Spinal cord (tissue), 10 donors: Measurements from ENCODE around the gene PCED1A. TPM values are rescaled to one million over a fixed set of nuclear protein-coding genes. Genes with fewer than 3 reads are reported as not detected.
"Not testable (repeated sequence)": the region's sequence is repeated elsewhere in the genome, so short reads cannot be mapped to it uniquely, and the experiment has no call there.

Source experiments
- DNase-seq, 6 donors: peaks; one replicate each; pipeline versions ENCODE4 v3.0.0 to v3.0.0-alpha.2; 2013 to 2015; ENCODE audit warnings: low spot score in 6 of 6, low read depth in 4 of 6
- H3K27ac ChIP-seq: one replicate; pipeline ENCODE4 v1.5.1; 2013; ENCODE audit warnings: low read depth, low read length, control low read depth
- H3K27me3 ChIP-seq: one replicate; pipeline ENCODE4 v1.6.1; 2013; ENCODE audit warnings: low read length; ENCODE audit not compliant: control insufficient read depth, insufficient read depth
- H3K36me3 ChIP-seq: one replicate; pipeline ENCODE4 v1.6.1; 2013; ENCODE audit warnings: low read length; ENCODE audit not compliant: control insufficient read depth, insufficient read depth
- H3K4me1 ChIP-seq: one replicate; pipeline ENCODE4 v1.6.1; 2013; ENCODE audit warnings: low read length; ENCODE audit not compliant: control insufficient read depth, insufficient read depth
- H3K4me3 ChIP-seq: one replicate; pipeline ENCODE4 v1.5.1; 2013; ENCODE audit warnings: low read depth, low read length, control low read depth
- H3K9me3 ChIP-seq: one replicate; pipeline ENCODE4 v1.6.1; 2013; ENCODE audit warnings: low read length; ENCODE audit not compliant: control insufficient read depth, insufficient read depth
- WGBS: methylation state at CpG from one replicate; pipeline ENCODE4 v1.1.5; 2013; ENCODE audit warnings: missing lambda C conversion rate; ENCODE audit not compliant: insufficient coverage; 5-methylcytosine and 5-hydroxymethylcytosine counted together
- polyA plus RNA-seq, 2 donors: library from polyadenylated mRNA; unstranded; fragments of 120-200 nt; gene quantifications; one replicate each; pipeline ENCODE4 v1.2.1, GENCODE V29; 2013; ENCODE audit not compliant: insufficient read length in 2 of 2
- total RNA-seq, 2 donors: library from RNA; depleted of rRNA in 1 of 2; stranded (reverse); fragments of 120-200 nt in 1 of 2; fragments of >200 nt in 1 of 2; gene quantifications; one replicate each; pipeline versions ENCODE4 v1.2.3 to v1.2.4, GENCODE V29; 2013 to 2014
- donor health status: healthy.

Gene PCED1A
- total and polyA plus RNA-seq, 4 donors, result 15.7 to 64.9 (median 52.3) TPM

DNA sequence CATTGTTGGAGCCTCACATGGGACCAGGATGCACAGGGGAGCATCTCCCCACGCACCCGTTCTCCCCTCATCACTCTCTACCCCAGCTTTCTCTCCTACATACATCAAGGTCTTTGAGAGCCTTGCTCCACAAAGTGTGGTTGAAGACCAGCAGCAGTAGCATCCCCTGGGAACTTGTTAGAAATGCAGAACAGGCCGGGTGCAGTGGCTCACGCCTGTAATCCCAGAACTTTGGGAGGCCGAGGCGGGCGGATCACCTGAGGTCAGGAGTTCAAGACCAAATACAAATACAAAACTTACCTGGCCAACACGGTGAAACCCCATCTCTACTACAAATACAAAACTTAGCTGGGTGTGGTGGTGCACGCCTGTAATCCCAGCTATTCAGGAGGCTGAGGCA lies 32.5 kb downstream of the PCED1A start:
- not testable (repeated sequence) for H3K9me3 ChIP-seq, H3K36me3 ChIP-seq, H3K4me3 ChIP-seq, DNase-seq, H3K27ac ChIP-seq
- Histone ChIP-seq H3K4me1 (peaks cover 11% of the 10 kb centered on the region), H3K27me3 (peaks cover 48% of the 10 kb centered on the region)
- 86% methylated on average over 7 of the region's 9 CpGs for WGBS

- Histone ChIP-seq H3K9me3 (peaks cover under 1% of the 10 kb centered on the region), H3K27me3 (peaks cover 55% of the 10 kb centered on the region), H3K36me3 (no peaks in the 10 kb centered on the region), H3K4me1 (peaks cover 11% of the 10 kb centered on the region), H3K4me3 (no peak overlapping the region), H3K27ac (no peak overlapping the region)
- no peak for DNase-seq
- WGBS, result 74% methylated on average over 4 of the region's 4 CpGs
These were observed 33.4 kb downstream of the PCED1A start for GRCh38 chr20:2807019-2807418.

DNA sequence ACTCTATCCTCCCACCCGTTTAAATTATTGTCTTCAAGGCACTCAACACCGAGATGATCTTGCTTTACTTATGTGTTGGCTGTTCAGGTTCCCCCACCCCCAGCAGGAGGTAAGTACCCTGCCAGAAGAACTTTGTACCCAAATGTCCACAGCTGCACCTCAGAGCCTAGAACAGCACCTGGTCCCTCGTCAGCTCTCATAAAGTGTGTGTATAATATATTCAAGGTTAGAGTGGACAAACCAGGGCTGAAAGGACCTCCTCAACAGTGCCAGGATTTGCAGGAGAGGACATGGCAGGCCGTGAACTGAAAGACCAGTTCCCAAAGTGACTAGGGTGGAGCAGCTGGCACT lies 34.1 kb downstream of the PCED1A start:
- Histone ChIP-seq H3K4me3 (no peak overlapping the region), H3K4me1 (peaks cover 12% of the 10 kb centered on the region), H3K9me3 (no peaks in the 10 kb centered on the region), H3K27ac (no peak overlapping the region), H3K36me3 (no peaks in the 10 kb centered on the region), H3K27me3 (peaks cover 61% of the 10 kb centered on the region)
- WGBS, result 29% methylated on average over 1 of the region's 4 CpGs
- DNase-seq, result no peak

- peaks cover 66% of the 10 kb centered on the region for H3K27me3 ChIP-seq
- no peak overlapping the region for H3K27ac ChIP-seq
- H3K9me3 ChIP-seq, result no peaks in the 10 kb centered on the region
- 18% methylated on average over 15 of the region's 22 CpGs for WGBS
- no peak for DNase-seq
- no peak overlapping the region for H3K4me3 ChIP-seq
- H3K4me1 ChIP-seq, result peaks cover 17% of the 10 kb centered on the region
- no peaks in the 10 kb centered on the region for H3K36me3 ChIP-seq
These were observed 34.6 kb downstream of the PCED1A start for GRCh38 chr20:2805689-2806350.

DNA sequence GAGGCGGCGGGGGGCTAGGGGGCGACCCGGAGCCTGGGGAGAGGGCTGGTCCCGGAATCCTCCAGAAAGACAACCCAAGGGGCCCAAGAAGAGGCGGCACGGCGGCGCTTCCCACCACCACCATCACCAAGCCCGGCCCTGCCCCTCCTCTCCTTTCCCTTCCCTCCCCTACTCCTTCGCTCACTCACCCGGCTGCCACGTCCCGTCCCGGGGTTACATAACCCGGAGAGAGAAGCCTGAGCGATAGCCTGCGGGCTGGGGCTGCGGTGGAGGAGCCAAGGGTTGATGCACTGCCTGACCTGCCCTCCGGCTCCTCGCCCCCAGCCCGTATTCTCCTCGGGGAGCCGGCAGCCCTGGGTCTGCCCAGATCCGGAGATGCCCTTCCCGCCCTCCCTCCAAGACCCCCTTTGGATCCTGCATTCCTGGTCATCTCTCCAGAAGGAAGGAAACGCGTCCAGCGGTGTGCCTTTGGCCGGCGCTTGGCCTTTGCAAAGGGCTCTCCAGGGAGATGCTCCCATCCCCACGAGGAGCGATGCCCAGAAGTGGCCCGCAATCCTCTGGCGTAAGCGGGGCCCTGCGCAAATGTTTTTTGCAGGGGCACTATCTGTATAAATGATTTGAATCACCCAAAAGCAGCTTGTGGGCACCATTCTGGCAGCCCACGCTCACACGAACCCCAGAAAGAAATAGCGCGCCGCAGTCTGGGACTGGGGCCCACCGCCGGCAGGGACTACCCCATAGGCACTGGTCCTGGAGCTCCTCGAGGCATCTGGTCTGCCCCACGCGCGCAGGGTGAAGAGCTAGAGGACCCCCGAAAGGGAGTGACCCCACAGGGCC lies 35.4 kb downstream of the PCED1A start:
- Histone ChIP-seq H3K9me3 (no peaks in the 10 kb centered on the region), H3K4me3 (no peak overlapping the region), H3K27me3 (peaks cover 71% of the 10 kb centered on the region), H3K36me3 (no peaks in the 10 kb centered on the region), H3K4me1 (peaks cover 19% of the 10 kb centered on the region), H3K27ac (no peak overlapping the region)
- no peak for DNase-seq
- WGBS, result 9% methylated on average over 46 of the region's 49 CpGs

GRCh38 chr20:2804041-2804828 lies 36.2 kb downstream of the PCED1A start:
- WGBS, result 54% methylated on average over 15 of the region's 16 CpGs
- DNase-seq, result no peak
- H3K27me3 ChIP-seq, result peaks cover 75% of the 10 kb centered on the region

GRCh38 chr20:2801286-2801728 lies 39.1 kb downstream of the PCED1A start:
- WGBS, result 10% methylated on average over 11 of the region's 13 CpGs
- Histone ChIP-seq H3K27me3 (peaks cover 65% of the 10 kb centered on the region), H3K36me3 (peaks cover 24% of the 10 kb centered on the region), H3K4me1 (peaks cover 36% of the 10 kb centered on the region), H3K9me3 (no peaks in the 10 kb centered on the region), H3K27ac (no peak overlapping the region), H3K4me3 (no peak overlapping the region)
- no peak for DNase-seq

More at GRCh38 chr20:2804041-2804828, 36.2 kb downstream of the PCED1A start:
- Histone ChIP-seq H3K9me3 (no peaks in the 10 kb centered on the region), H3K36me3 (peaks cover 1% of the 10 kb centered on the region), H3K27ac (no peak overlapping the region), H3K4me1 (peaks cover 27% of the 10 kb centered on the region), H3K4me3 (no peak overlapping the region)

DNA sequence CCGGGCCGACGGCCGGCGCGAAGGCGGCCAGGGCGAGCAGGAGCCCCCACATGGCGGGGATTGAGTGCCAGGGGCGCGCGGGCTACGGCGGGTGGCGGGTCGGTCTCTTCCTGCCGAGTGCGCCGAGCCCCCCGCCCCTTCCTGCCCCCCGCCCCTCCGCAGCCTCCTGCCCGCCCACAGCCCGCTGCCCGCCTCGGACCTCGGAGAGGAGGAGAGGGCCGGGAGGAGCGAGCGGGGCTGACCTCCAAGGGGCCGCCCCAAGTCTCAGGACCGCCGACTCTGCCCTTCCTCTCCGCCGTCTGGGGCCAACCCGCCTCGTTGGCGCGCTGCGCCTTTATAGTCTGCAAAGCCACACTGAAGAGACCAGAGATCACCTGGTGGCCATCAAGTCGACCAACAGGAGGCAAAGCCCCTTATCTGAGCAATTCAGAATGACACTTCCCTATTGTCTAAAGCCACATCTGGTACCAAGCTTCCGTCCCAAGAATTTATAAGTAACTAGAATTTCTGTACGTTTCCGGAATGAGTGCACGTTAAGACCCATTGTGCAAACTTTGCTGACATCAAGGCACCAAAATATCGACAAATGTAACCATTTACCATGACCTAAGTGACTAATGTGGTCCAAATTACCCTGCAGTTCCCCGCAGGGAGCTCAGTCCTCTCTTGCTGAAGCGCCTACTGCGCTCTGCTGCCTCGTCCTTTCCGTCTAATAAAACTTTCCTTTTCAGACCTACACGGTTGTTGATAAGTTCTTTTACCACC lies 39.8 kb downstream of the PCED1A start, which contains the start of gene CPXM1:
CPXM1 (minus strand) TSS at position 107 of the 765 bp plus-strand sequence; CDS start at position 52, 55 bp downstream.
- 2% methylated on average over 39 of the region's 52 CpGs for WGBS

More for the DNA sequence above, 39.8 kb downstream of the PCED1A start, which contains the start of gene CPXM1:
- peak within 1 kb of the TSS; percentile 67 for H3K27ac ChIP-seq
- no peaks in the 10 kb centered on the region for H3K9me3 ChIP-seq
- peaks cover 59% of the 10 kb centered on the region for H3K27me3 ChIP-seq
- peak within 1 kb of the TSS; percentile 67 for H3K4me3 ChIP-seq
- H3K36me3 ChIP-seq, result peaks cover 30% of the 10 kb centered on the region
- peaks cover 35% of the 10 kb centered on the region for H3K4me1 ChIP-seq
- DNase-seq, result peak in 3 of 6 donors; percentile 4 to 64 (median 59)
